Spleen (tissue), 7 donors: ENCODE data around the gene RBMS3.

Source experiments
- POLR2A ChIP-seq, 3 donors: fragments of 450-650 bp; IDR thresholded peaks; one replicate each; pipeline ENCODE4 v1.5.1; 2017; ENCODE audit warnings: antibody characterized with exemption in 3 of 3, mild to moderate bottlenecking in 1 of 3
- POLR2AphosphoS5 ChIP-seq, 3 donors: sonication (generic); formaldehyde crosslinking; IDR thresholded peaks; one replicate each; pipeline ENCODE4 v1.5.1; 2017; ENCODE audit warnings: antibody characterized with exemption in 3 of 3
- TF ChIP-seq, protein P1 (sequence below), 11 experiments: fragments of 200-600 bp in 7 of 11; fragments of 450-650 bp in 4 of 11; sonication (generic) in 4 of 11; IDR thresholded peaks in 8 of 11; conservative IDR thresholded peaks in 3 of 11; 1 replicate in 7 of 11; 2 replicates in 4 of 11; pipeline versions ENCODE4 v1.4.0 to v1.8.0; 2016 to 2021; ENCODE audit warnings: antibody characterized with exemption in 11 of 11, inconsistent platforms in 4 of 11, mild to moderate bottlenecking in 1 of 11
- donor health status: DM: no; HTN: no; CAD: no; lungs with moderate emphysema.
- donor health status: DM: no; HTN: no; CAD: no.
- donor health status: DM: no; HTN: no; CAD: no.

DNA sequence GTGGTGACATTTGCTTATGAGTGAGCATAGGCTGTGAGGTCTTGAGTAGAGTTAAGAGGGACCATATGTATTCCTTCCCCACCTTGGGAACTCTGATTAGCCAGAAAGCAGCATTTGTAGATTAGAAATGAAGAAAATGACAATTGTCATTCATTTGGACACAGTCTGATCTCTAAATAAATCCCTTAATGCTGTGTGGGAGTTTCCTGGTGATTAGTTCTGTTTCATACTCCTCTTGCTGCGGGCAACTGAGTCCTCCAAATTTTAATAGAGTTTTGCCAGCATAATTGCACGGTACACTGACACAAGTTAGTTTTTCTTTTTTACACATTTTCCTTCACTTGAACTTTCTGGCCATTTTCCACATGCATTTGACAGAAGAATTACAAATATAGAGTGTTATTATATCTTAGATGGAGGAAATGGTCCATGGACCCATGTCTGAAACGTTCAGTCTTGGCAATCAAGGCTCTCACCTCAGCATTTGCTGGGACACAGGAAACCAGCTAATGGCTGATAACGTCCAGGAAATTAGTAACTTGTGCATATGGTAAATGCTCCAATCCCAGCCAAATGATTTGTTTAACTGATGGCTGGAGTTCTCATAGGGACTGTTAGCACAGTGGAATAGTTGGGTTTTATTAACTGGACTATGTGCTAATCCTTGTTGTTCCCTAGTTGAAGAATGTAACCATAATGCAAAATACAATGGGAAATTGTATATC lies 321.2 kb downstream of the RBMS3 start:
- TF ChIP-seq, protein P1, sequence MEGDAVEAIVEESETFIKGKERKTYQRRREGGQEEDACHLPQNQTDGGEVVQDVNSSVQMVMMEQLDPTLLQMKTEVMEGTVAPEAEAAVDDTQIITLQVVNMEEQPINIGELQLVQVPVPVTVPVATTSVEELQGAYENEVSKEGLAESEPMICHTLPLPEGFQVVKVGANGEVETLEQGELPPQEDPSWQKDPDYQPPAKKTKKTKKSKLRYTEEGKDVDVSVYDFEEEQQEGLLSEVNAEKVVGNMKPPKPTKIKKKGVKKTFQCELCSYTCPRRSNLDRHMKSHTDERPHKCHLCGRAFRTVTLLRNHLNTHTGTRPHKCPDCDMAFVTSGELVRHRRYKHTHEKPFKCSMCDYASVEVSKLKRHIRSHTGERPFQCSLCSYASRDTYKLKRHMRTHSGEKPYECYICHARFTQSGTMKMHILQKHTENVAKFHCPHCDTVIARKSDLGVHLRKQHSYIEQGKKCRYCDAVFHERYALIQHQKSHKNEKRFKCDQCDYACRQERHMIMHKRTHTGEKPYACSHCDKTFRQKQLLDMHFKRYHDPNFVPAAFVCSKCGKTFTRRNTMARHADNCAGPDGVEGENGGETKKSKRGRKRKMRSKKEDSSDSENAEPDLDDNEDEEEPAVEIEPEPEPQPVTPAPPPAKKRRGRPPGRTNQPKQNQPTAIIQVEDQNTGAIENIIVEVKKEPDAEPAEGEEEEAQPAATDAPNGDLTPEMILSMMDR (IDR thresholded peaks at IDR 0.05 in 8 of 11, conservative IDR thresholded peaks at IDR 0.05 in 3 of 11), result no peak
- no peak for TF ChIP-seq POLR2A (IDR thresholded peaks at IDR 0.05)
- TF ChIP-seq POLR2AphosphoS5 (IDR thresholded peaks at IDR 0.05), result no peak
